Activated CD8-positive, alpha-beta memory T cell treated with anti-CD3 and anti-CD28 coated beads for 48 hours (primary cell): ENCODE measurements around the gene LYVE1.

Experiments used
- DNase-seq, 3 experiments: peaks; one replicate each; pipeline ENCODE4 v3.0.0-alpha.2; 2020; ENCODE audit warnings: low read depth in 2 of 3, low spot score in 2 of 3

Gene LYVE1

DNA sequence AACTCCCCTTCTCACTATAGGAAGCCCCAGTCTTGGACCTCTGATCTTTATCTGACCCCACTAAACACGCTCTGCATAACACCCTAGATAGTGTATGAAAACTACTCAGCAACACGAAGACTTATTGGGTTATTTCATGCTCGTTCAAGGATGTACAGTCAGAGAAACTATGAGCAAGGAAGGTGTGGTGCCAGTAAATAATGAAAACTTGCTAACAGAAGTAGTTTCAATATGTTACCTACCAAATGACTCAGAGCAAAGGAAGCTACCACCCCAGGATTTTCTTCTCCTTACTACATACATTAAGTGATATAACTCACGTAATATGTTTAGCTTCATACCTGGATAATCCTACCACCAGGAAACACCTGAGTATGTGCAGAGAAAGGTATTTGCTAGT lies 25.9 kb upstream of the LYVE1 start:
- DNase-seq: no peak

DNA sequence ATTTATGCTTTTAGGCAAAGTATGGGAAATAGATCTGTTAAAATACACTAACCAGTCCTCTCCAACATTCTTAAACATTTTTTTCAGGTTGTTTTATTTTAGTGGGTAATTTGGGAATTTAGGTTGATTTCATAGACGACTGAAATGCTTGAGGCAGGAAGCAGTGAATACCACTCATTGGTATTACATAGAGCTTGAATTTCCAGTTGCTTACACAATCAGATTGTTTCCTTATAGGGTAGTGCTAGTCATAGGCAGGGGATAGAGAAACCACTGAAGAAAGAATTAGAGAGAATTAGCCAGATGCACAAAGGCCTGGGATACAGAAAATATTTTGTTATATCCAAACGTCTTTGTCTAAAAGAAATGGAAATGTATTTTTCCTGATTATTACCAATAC lies 23.9 kb upstream of the LYVE1 start:
- no peak for DNase-seq

DNA sequence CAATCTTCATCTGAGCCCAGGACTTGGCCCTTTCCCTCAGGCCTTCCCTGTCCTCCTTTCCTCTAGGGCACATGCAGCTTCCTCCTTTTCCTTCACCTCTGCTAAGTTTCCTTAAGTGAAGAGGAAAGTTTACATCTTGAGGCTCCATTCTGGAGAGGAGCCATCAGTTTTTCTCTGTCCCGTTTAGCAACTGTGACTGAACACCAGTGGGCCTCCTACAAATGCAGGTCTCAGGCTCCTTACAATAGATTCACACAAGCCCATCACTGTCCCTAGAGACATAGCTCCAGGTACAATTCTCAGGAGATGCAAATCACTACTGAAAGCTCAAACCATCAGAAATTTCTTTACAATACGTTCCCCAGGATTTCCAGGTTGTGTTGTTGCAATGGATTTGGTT lies 23.3 kb upstream of the LYVE1 start:
- no peak for DNase-seq

DNA sequence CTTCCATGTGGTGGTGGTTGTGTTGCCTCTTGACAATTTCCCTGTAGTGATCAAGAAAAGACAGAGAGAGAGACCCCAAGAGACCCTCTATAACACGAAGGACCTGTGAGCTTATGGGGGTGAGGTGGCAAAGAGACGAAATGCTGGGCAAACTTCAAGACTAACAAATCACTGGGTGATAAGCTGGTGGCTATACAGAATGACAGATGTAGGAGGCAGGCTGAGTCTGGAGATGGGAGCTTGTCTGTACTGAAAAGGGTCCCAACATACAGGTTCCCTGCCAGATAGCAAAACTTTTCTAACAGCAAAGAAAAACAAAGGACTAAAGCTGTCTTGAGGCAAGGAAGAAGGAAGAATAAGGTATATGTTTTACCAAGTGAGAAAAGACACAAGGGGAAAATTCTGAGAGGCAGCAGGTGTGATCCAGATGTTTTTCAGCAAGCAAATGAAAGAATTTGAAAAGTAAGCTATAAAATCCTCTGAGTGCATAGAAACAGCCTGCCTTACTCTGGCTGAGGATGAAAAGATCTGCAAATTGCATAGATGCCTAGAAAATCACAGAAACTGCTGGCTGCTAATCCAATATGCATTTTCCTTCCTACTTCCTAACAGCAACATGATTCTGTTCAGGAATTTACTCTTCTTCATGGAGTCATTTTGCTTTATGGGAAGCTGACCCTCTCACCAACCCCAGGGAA lies 21.9 kb upstream of the LYVE1 start:
- no peak for DNase-seq

DNA sequence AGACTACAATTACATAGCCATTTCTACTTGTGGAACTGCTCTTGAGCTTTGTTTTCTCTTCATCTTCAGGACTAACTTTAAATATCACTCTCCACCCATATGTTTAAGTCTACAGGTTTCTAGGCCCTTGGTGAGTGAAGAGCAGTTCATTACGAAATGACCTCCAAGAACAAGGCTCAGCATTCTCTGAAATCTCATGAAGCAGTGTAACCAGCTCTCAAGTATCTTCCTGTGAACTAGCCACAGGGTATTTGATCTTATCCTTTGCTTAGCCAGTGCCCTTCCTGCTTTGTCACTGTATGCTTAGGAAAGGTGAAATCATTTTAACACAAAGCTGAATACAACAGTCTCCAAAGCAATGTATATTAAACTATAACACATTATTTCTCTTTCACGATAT lies 20.4 kb upstream of the LYVE1 start:
- no peak for DNase-seq

DNA sequence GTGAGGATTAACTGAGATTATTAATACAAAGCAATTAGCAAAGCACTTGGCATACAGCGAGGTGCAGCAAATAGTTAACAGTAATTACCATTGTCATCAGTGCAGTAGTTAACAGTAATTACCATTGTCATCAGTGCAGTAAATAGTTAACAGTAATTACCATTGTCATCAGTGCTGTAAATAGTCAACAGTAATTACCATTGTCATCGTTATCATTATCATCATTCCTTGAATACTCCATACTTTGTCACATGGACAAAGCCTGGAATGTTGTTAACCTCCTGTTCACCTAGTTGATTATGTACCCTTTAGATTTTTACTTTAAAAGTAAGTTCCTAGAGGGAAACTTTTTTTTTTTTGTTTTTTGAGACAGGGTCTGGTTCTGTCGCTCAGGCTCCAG lies 19.5 kb upstream of the LYVE1 start:
- DNase-seq: no peak

DNA sequence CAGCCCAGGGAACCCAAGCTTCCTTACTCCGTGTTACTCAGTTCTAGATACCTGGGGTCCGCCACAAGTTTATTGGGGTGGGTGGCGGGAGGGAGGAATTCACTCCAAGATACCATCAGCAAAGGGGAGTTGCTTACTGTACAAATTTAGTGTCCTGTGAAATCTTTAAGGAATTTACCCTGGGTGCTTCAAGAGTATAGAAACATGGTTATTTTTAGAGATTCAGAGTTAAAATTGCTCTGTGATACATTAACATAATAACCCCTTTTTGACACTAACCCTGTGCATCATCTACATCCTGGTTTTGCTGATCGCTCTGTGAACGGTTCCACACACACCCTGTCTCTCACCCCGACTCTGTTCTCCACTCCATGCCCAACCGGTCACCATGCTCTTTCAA lies 18.9 kb upstream of the LYVE1 start:
- no peak for DNase-seq

DNA sequence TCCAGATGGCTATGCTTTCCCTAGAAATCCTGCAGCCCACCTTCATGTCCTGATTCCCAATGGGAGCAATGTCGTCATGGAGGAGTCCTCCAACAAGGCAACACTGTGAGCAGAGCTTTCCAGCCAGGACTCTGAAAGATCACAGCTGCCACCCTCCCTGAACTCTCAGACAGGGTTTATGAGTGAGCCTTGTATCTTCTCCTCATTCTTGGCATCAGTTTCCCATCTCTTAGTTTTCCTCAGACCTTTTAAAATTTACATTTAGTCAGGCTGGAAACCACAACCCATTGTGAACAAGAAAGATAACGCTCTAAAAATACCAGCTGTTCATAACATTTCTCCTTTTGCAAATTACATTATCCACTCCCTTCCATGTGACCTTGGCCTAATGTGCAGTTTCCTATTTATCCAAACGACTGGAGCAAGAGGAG lies 15.6 kb upstream of the LYVE1 start:
- no peak for DNase-seq

DNA sequence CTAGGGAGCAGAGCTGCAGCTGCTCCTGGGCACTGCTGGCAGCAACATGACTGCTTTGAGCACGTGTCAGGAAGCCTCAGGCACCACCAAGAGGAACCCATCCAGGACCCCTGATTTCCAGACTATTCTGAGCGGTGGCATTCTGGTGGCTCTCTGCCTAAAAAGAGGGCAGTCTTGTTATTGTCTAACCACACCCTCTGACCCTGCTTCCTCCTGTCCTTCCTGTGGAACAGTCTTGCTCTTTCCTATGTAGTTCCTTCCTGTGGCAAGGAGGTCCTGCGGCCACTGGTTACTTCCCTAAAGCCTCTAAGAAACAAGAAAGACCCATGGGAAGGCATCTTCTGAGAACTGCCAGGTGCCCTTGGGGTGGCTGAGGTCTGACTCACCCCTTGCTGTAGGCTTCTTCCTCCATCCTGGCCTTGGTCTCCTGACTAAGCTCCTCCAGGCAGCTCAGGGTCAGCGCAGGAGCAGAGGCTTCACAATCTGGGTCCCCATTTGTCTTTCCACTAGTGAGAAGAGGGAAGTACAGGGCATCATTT lies 13.1 kb upstream of the LYVE1 start:
- no peak for DNase-seq

DNA sequence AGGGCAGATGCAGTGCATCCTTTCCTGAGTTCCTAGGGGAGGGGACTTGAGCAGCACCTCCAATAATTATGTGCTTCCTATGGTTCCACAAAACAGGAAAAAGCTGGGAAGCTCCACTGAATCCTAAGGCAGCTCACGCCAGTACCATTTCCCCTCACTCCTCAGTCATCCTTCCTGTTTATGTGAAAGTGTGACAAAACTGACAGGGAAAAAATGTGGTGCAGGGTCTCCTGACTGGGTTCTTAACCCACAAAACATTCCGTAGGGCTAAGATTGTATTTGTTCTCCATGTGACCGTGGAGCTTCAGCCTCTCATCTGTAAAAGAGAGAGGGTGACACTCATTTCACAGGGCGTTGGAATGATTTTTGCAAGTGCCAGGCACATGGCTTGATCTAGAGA lies 12.2 kb upstream of the LYVE1 start:
- DNase-seq: no peak

DNA sequence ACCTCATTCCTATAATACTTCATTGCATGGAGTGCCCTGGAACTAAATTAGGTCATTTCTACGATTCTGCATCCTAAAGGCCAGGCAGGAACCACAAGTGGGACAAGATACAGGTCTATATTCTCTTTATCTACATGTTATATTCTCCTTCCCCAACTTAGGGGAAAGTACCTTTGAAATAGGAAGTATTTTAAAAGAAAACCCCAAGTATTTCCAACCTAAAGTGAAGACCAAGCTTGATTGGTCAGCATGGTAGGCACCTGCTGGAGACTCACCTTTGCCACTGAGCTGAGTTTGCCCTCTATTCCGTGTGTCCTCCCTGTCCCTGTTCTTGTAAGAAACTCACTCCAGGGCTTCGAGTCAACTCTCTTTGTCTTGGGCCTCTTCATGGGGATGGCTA lies 11.2 kb upstream of the LYVE1 start:
- no peak for DNase-seq

DNA sequence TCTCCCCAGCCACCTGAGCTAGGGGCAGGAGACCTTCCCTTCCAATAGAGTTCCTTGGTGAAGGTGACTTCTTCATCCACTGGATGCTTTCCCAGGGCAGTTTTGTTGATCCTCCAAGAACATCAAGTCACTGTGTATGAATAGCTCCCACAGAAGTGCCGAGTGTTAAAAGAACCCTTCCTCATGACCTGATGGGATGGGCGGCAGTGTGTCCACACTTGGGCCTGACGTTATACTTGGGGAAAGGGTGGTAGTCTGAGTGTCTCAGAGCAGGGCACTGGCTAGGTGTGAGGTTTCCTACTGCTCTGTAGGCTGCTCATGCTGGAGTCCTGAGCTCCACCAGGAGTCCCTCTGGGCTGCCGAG lies 7.6 kb upstream of the LYVE1 start:
- no peak for DNase-seq

DNA sequence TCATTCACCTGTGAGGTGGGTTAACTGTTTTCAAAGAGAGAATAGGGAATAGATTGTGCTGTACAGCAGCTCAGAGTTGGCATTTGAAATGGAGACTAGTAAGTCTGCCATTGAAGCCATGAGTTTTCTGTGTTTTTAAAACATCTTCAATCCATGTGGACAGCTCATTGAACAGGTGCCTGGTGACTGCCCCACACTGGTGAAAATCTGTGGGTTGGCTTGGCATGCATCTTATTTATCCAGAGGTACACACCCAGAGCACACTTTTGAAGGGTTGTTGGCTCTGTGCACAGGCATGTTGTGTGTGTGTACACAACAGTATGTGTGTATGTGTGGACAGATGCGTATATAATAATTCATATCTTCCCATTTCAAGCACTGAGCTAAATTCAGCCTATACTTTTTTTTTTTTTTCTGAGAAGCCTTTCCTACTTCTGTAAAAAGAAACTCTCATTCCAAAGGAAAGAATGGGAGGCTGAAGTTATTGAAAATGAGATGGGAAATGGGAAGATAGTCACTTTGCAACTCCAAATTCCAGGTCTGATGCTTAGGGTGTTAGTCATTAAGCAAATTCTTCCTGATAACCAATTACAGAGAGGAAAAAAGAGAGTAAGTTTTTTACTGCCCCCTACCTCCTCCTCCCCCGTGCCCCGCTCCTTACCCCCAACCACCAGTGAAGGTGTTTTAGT lies 7.0 kb upstream of the LYVE1 start:
- DNase-seq: no peak

DNA sequence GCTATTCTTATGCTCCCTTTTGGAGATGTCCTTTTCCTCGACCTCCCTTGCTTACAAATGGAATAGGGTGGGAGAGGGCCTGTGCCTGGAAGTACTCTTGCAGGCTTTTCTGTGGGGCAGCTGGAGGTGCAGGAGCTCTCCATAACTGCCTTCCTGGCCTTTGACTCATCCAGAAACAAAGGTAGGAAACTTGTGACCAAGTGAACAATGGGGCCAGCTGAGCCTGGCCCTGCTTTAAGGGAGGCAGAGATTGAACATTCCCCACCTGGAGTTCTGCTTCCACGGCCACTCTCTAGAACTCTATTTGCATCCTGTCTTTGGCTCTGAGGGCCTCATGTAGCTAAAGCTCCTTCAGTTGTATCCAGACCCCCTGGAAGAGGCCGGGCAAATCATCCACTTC lies 5.1 kb upstream of the LYVE1 start:
- DNase-seq: no peak

DNA sequence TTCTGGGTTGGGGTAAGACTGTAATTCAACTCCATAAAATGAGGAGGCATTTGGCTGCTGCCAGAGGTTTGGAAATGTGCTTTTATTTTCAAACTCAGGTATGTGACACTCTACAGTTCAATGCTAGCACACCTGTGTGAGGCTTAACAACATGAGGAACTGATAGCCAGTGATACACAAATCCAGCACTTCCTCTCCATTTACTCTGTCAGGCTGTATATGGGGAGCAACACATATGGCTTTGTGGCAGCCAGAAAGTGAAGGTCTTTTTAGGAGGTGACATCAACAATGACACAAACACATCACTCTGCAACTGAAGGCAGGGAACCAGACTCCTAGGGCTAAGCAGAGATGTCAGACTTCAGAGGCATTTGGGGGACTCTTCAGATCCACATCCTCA lies 4.6 kb upstream of the LYVE1 start:
- DNase-seq: no peak

DNA sequence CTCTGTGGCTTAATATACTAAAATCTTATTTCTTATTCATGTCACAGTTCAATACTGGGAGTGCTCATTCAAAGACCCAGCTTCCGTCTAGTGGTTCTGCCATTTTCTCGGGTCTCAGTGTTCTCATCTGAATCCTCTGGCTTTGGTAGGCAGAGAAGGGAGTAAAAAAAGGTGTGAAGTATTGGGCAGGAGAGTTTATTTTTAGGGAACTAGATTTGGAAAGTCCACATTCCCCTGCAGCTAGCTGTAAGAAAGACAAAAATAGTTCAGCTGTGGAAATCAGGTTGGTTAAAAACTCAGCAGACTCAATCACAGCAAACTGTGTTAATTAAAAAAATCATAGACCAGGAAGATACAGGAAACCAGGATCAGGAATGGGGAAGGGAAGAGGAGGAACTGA lies 4.1 kb upstream of the LYVE1 start:
- no peak for DNase-seq

DNA sequence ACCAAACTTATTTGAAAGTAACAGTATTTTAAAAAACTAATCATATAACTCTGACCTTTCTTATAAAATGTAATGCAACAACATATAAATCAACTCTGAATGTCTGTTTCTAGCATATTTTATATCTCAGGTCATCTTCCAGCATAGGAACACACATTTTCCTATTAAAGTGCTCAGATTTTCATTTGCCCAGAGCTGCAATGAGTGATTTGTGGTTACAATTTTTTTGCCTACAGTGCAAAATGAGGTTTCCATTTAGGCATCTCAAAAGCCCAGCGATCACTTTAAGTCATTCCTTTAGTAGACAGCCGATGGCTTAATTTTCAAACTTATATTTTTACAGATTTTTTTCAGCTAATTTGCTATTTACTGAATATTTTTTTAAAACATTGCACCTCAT lies 1.0 kb downstream of the LYVE1 start:
- DNase-seq: no peak

DNA sequence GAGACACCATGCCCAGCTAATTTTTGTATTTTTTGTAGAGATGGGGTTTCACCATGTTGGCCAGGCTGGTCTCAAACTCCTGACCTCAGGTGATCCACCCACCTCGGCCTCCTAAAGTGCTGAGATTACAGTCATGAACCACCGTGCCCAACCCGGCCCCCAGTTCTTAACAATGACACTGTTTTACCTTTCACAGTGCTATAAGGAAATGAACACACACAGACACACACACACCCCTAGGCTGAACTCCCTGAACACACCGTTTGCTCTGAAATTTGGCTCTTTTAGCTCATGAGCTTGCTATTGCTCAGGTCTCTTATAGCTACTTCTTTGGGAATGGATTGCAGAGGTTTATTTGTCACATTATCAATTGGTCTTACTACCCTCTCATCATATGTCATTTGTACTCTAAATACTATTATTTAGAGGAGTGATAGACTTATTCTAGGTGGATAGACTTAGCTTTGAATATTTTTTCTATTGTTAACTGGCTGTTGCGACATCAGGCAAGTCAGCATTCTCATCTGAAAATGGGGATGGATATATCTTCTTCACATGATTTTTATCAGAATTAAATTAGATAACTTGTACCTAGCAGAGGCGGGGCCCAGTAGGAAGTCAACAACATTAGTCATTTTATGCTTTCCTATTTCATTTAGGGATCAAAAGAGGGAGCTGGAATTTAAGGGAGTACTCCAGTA lies 2.1 kb downstream of the LYVE1 start:
- no peak for DNase-seq

DNA sequence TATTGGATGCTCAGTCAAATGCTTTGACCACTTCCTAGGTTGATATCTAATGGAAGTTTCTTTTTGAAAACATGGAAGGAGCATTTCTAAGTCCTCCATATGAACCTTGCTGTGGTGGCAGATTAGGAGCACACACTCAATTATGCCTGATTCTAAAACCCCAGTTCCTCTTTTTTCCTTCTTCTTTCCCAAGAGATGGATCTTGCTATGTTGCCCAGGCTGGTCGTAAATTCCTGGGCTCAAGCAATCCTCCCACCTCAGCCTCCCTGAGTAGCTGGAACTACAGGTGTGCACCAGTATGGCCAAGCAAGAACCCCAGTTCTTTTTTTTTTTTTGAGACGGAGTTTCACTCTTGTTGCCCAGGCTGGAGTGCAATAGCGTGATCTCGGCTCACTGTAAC lies 3.0 kb downstream of the LYVE1 start:
- DNase-seq: no peak

DNA sequence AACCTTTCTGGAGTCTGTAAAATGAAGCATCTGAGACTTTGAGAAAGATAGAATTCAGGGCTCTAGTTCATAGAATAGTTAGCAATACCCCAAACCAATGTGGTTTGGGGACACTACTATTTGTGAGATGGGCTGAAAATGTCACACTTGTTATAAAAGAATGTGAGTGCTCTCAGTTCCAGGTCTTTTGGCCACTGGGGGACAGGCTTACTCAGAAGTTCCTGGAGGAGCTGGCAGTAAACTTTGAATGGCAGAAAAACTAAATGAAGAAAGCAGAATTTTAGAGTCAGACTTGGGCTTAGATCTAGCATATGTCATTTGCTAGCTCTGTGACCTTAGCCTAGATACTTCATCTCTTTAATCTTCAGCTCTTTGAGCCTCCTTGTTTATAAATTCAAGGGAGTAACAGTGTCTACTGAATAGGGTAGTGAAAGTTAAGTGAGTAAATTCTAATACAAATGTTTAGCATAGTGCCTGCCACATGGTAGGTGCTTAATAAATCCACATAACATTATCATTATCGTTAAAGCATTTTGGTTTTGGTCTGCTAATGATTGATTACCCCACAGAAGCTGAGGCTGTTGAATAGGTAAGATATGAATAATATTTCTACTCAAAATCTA lies 3.7 kb downstream of the LYVE1 start:
- DNase-seq: no peak

DNA sequence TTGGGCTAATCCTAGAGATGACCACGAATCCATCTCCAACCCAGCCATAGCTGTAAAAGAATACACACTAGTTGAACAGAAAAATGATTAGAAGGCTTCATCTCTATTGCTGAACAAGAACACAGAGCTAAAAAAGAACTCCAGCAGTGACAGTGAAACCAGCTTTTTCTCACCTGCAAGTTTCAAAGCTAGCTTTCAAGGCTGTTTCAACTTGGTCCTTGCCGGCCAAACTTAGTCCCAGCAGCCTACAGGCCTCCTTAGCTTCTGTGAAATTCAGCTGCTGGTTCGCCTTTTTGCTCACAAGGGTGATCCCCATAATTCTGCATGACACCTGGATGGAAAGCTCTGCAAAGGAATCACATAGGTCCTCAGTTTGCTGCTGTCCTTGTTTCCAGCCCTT lies 4.4 kb downstream of the LYVE1 start:
- DNase-seq: no peak

DNA sequence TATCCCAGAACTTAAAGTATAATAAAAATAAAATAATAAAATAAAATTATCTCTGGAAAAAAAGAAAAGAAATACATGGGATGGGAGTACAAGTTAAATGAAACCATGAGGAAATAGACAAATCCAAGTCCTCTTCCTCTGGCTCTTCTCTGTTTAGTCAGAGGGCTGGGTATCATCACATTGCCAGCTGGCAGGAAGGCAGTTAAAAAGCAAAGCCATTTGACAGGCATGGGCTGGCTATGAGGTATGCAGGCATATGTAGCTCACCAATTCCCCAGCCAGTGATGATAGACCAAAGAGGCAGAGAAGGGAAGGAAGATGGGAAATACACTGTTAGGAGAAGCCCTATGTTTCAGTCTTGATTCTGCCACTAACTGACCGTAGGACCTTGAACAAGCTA lies 6.5 kb downstream of the LYVE1 start:
- DNase-seq: no peak
